SK-N-SH treated with all-trans-retinoic acid at 6 μM for 48 hours (cell line): ENCODE data around the gene NCS1.

Source experiments
- ATAC-seq: fragments of 200-7000 bp; cut with Tn5 transposase; 3 replicates; pipeline ENCODE4 v1.9.1; 2020; ENCODE audit warnings: mild to moderate bottlenecking, moderate library complexity
- ARNTL ChIP-seq: fragments of 450-650 bp; formaldehyde crosslinking; IDR thresholded peaks from 2 replicates; pipeline ENCODE4 v1.5.0; 2020; ENCODE audit warnings: low read depth, mild to moderate bottlenecking, moderate library complexity, borderline replicate concordance
- BACH2 ChIP-seq: fragments of 250-450 bp; sonication (Bioruptor Pico); IDR thresholded peaks from 2 replicates; pipeline ENCODE4 v1.9.0; 2021; ENCODE audit warnings: mild to moderate bottlenecking, borderline replicate concordance
- CREB5 ChIP-seq: fragments of 250-450 bp; sonication (Bioruptor Pico); IDR thresholded peaks from 2 replicates; pipeline ENCODE4 v1.5.1; 2020; ENCODE audit warnings: low read depth, mild to moderate bottlenecking, moderate library complexity
- CSDC2 ChIP-seq: fragments of 250-450 bp; sonication (Bioruptor Pico); IDR thresholded peaks from 2 replicates; pipeline ENCODE4 v1.5.0; 2020; ENCODE audit warnings: mild to moderate bottlenecking, moderate library complexity
- ESRRG ChIP-seq: fragments of 250-450 bp; sonication (Bioruptor Pico); IDR thresholded peaks from 2 replicates; pipeline ENCODE4 v1.6.1; 2021; ENCODE audit warnings: mild to moderate bottlenecking
- GLIS3 ChIP-seq: fragments of 250-450 bp; sonication (Bioruptor Pico); IDR thresholded peaks from 2 replicates; pipeline ENCODE4 v1.5.0; 2020; ENCODE audit warnings: mild to moderate bottlenecking, moderate library complexity
- ISL1 ChIP-seq: fragments of 250-450 bp; sonication (Bioruptor Pico); IDR thresholded peaks from 2 replicates; pipeline ENCODE4 v2.1.2; 2022; ENCODE audit warnings: mild to moderate bottlenecking, moderate library complexity
- OSR1 ChIP-seq: fragments of 250-450 bp; sonication (Bioruptor Pico); IDR thresholded peaks from 2 replicates; pipeline ENCODE4 v1.8.0; 2022; ENCODE audit warnings: moderate library complexity, mild to moderate bottlenecking, inconsistent platforms
- PATZ1 ChIP-seq: fragments of 250-450 bp; sonication (Bioruptor Pico); IDR thresholded peaks from 2 replicates; pipeline ENCODE4 v1.8.0; 2020; ENCODE audit warnings: mild to moderate bottlenecking, moderate library complexity, borderline replicate concordance
- PPARA ChIP-seq: fragments of 250-450 bp; sonication (Bioruptor Pico); IDR thresholded peaks from 2 replicates; pipeline ENCODE4 v1.5.0; 2020; ENCODE audit warnings: mild to moderate bottlenecking, borderline replicate concordance
- RARB ChIP-seq: fragments of 250-450 bp; sonication (Bioruptor Pico); IDR thresholded peaks from 2 replicates; pipeline ENCODE4 v1.8.0; 2021; ENCODE audit warnings: mild to moderate bottlenecking, moderate library complexity
- TCF4 ChIP-seq: fragments of 250-450 bp; sonication (Bioruptor Pico); IDR thresholded peaks from 2 replicates; pipeline ENCODE4 v1.8.0; 2021; ENCODE audit warnings: mild to moderate bottlenecking, moderate library complexity, borderline replicate concordance
- TOX ChIP-seq: fragments of 250-450 bp; sonication (Bioruptor Pico); IDR thresholded peaks from 2 replicates; pipeline ENCODE4 v1.8.0; 2021; ENCODE audit warnings: mild to moderate bottlenecking, moderate library complexity, borderline replicate concordance
- ZC3H10 ChIP-seq: fragments of 250-450 bp; sonication (Bioruptor Pico); IDR thresholded peaks from 2 replicates; pipeline ENCODE4 v1.5.1; 2021; ENCODE audit warnings: mild to moderate bottlenecking, moderate library complexity
- ZFP3 ChIP-seq: fragments of 250-450 bp; sonication (Bioruptor Pico); IDR thresholded peaks from 2 replicates; pipeline ENCODE4 v1.5.0; 2020; ENCODE audit warnings: mild to moderate bottlenecking, moderate library complexity
- ZFP30 ChIP-seq: fragments of 450-650 bp; formaldehyde crosslinking; IDR thresholded peaks from 2 replicates; pipeline ENCODE4 v1.5.0; 2022; ENCODE audit warnings: mild to moderate bottlenecking, moderate library complexity
- ZNF565 ChIP-seq: fragments of 450-650 bp; formaldehyde crosslinking; conservative IDR thresholded peaks from 2 replicates; pipeline ENCODE4 v1.5.0; 2020; ENCODE audit warnings: low read depth, mild to moderate bottlenecking, moderate library complexity
- ZNF70 ChIP-seq: fragments of 450-650 bp; formaldehyde crosslinking; IDR thresholded peaks from 2 replicates; pipeline ENCODE4 v1.5.0; 2020; ENCODE audit warnings: mild to moderate bottlenecking, moderate library complexity
- ZNF8 ChIP-seq: fragments of 450-650 bp; formaldehyde crosslinking; IDR thresholded peaks from 2 replicates; pipeline ENCODE4 v1.5.0; 2020; ENCODE audit warnings: mild to moderate bottlenecking, moderate library complexity
- TF ChIP-seq, protein P1 (sequence below): fragments of 250-450 bp; sonication (Bioruptor Pico); IDR thresholded peaks from 2 replicates; pipeline ENCODE4 v1.5.0; 2020; ENCODE audit warnings: mild to moderate bottlenecking, moderate library complexity
- TF ChIP-seq, protein P2 (sequence below): fragments of 250-450 bp; sonication (Bioruptor Pico); IDR thresholded peaks from 2 replicates; pipeline ENCODE4 v1.8.0; 2021; ENCODE audit warnings: low read depth, mild to moderate bottlenecking, moderate library complexity, borderline replicate concordance

The NCS1 gene

GRCh38 chr9:130172161-130172857, at the start of gene NCS1:
Gene NCS1, plus strand, starts transcription at chr9:130172404. Its CDS starts 260 bp downstream, at chr9:130172664.
- TF ChIP-seq CREB5 (no peak), OSR1 (CRISPR knock-in tag) (no peak), ESRRG (CRISPR knock-in tag) (no peak), ZFP30 (CRISPR knock-in tag) (no peak), RARB (CRISPR knock-in tag) (no peak), GLIS3 (no peak), ZNF8 (CRISPR knock-in tag) (no peak), ZNF70 (CRISPR knock-in tag) (no peak), BACH2 (CRISPR knock-in tag) (no peak), ISL1 (no peak), TOX (CRISPR knock-in tag) (no peak), ZC3H10 (CRISPR knock-in tag) (no peak), TCF4 (CRISPR knock-in tag) (no peak), ZNF565 (CRISPR knock-in tag) (no peak)
- TF ChIP-seq, all 23 proteins: peak for 0
- ATAC-seq, result peak; percentile 84

DNA sequence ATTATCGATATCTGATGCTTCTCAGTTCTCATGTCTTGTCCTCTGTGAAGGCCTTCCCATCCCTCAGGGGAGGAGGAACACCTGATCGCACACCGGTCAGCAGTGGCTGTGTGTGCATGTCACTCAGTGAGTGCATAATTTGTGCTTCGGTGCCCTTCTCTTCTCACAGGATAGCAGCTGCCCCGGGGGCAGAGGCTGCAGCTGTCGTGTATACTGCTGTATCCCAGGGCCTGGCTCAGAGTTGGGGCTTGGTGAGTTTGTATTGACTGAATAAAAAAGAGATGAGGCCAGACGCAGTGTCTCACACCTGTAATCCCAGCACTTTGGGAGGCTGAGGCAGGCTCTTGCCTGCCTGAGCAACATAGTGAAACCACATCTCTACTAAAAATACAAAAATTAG, 49.7 kb upstream of the NCS1 start:
- TF ChIP-seq BACH2 (CRISPR knock-in tag) (no peak), ZFP30 (CRISPR knock-in tag) (no peak), GLIS3 (no peak), ESRRG (CRISPR knock-in tag) (no peak)
- no peak for ATAC-seq

DNA sequence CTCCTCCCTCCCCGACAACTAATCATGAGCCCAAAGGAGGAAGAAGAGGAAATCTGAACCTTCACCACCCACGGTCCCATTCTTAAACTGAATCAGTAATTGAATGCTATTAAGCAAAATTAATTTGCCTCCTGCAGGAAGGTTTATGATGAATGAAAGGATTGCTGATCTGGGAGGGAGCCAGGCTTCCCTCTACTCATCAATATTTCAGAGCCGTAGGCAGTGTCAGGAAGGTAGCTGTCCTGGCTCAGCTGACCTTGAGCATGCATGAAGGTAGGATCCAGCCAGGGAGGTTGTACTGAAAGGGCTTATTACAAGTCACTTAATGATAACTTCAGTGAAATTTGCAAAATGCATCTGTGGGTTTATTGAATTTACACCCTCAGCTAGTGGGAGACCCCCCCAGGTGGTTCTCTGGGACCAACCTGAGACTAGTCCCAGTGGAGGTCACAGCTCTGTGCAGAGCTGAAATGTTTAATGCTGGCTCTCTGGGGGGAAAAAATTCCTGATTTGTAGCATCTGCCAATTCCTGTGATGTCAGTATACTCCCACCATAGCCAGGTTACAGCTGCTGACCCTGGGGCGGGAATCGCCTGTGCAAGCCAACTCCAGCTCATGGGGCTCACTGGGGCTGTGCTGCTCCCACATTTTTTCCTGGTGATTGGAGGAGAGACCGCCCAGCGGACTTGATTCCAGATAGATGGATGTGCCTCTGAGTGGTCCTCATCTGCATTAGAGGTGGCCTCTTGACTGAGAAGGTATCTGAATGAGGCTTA, 47.9 kb upstream of the NCS1 start:
- TF ChIP-seq, protein P1, sequence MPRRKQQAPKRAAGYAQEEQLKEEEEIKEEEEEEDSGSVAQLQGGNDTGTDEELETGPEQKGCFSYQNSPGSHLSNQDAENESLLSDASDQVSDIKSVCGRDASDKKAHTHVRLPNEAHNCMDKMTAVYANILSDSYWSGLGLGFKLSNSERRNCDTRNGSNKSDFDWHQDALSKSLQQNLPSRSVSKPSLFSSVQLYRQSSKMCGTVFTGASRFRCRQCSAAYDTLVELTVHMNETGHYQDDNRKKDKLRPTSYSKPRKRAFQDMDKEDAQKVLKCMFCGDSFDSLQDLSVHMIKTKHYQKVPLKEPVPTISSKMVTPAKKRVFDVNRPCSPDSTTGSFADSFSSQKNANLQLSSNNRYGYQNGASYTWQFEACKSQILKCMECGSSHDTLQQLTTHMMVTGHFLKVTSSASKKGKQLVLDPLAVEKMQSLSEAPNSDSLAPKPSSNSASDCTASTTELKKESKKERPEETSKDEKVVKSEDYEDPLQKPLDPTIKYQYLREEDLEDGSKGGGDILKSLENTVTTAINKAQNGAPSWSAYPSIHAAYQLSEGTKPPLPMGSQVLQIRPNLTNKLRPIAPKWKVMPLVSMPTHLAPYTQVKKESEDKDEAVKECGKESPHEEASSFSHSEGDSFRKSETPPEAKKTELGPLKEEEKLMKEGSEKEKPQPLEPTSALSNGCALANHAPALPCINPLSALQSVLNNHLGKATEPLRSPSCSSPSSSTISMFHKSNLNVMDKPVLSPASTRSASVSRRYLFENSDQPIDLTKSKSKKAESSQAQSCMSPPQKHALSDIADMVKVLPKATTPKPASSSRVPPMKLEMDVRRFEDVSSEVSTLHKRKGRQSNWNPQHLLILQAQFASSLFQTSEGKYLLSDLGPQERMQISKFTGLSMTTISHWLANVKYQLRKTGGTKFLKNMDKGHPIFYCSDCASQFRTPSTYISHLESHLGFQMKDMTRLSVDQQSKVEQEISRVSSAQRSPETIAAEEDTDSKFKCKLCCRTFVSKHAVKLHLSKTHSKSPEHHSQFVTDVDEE (CRISPR knock-in tag), result no peak
- TF ChIP-seq ZC3H10 (CRISPR knock-in tag), result no peak
- no peak for TF ChIP-seq ARNTL (CRISPR knock-in tag)
- TF ChIP-seq ZNF8 (CRISPR knock-in tag), result no peak
- TF ChIP-seq ISL1, result no peak
- no peak for TF ChIP-seq RARB (CRISPR knock-in tag)
- TF ChIP-seq BACH2 (CRISPR knock-in tag), result no peak
- no peak for ATAC-seq

GRCh38 chr9:130126721-130127433, 45.3 kb upstream of the NCS1 start:
- ATAC-seq, result no peak
- TF ChIP-seq, protein P2, sequence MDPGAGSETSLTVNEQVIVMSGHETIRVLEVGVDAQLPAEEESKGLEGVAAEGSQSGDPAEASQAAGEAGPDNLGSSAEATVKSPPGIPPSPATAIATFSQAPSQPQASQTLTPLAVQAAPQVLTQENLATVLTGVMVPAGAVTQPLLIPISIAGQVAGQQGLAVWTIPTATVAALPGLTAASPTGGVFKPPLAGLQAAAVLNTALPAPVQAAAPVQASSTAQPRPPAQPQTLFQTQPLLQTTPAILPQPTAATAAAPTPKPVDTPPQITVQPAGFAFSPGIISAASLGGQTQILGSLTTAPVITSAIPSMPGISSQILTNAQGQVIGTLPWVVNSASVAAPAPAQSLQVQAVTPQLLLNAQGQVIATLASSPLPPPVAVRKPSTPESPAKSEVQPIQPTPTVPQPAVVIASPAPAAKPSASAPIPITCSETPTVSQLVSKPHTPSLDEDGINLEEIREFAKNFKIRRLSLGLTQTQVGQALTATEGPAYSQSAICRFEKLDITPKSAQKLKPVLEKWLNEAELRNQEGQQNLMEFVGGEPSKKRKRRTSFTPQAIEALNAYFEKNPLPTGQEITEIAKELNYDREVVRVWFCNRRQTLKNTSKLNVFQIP, result no peak
- no peak for TF ChIP-seq ISL1
- no peak for TF ChIP-seq ESRRG (CRISPR knock-in tag)
- no peak for TF ChIP-seq ARNTL (CRISPR knock-in tag)
- no peak for TF ChIP-seq ZFP3 (CRISPR knock-in tag)
- TF ChIP-seq TOX (CRISPR knock-in tag), result no peak
- no peak for TF ChIP-seq ZNF70 (CRISPR knock-in tag)
- TF ChIP-seq ZNF8 (CRISPR knock-in tag), result no peak
- no peak for TF ChIP-seq PPARA (CRISPR knock-in tag)
- no peak for TF ChIP-seq CREB5
- no peak for TF ChIP-seq OSR1 (CRISPR knock-in tag)
- TF ChIP-seq ZNF565 (CRISPR knock-in tag), result no peak
- TF ChIP-seq CSDC2 (CRISPR knock-in tag), result no peak
- no peak for TF ChIP-seq RARB (CRISPR knock-in tag)
- TF ChIP-seq PATZ1 (CRISPR knock-in tag), result no peak
- no peak for TF ChIP-seq ZC3H10 (CRISPR knock-in tag)
- no peak for TF ChIP-seq ZFP30 (CRISPR knock-in tag)
